SK-N-SH treated with all-trans-retinoic acid at 6 μM for 48 hours (cell line): ENCODE results near the gene ATRNL1.

Experiments
- ARNTL ChIP-seq: fragments of 450-650 bp; formaldehyde crosslinking; IDR thresholded peaks from 2 replicates; pipeline ENCODE4 v1.5.0; 2020; ENCODE audit warnings: low read depth, mild to moderate bottlenecking, moderate library complexity, borderline replicate concordance
- CREB5 ChIP-seq: fragments of 250-450 bp; sonication (Bioruptor Pico); IDR thresholded peaks from 2 replicates; pipeline ENCODE4 v1.5.1; 2020; ENCODE audit warnings: low read depth, mild to moderate bottlenecking, moderate library complexity
- OSR1 ChIP-seq: fragments of 250-450 bp; sonication (Bioruptor Pico); IDR thresholded peaks from 2 replicates; pipeline ENCODE4 v1.8.0; 2022; ENCODE audit warnings: moderate library complexity, mild to moderate bottlenecking, inconsistent platforms
- PATZ1 ChIP-seq: fragments of 250-450 bp; sonication (Bioruptor Pico); IDR thresholded peaks from 2 replicates; pipeline ENCODE4 v1.8.0; 2020; ENCODE audit warnings: mild to moderate bottlenecking, moderate library complexity, borderline replicate concordance
- ZFP30 ChIP-seq: fragments of 450-650 bp; formaldehyde crosslinking; IDR thresholded peaks from 2 replicates; pipeline ENCODE4 v1.5.0; 2022; ENCODE audit warnings: mild to moderate bottlenecking, moderate library complexity

- TF ChIP-seq ARNTL (CRISPR knock-in tag) (no peak), OSR1 (CRISPR knock-in tag) (no peak), PATZ1 (CRISPR knock-in tag) (no peak), ZFP30 (no peak), CREB5 (CRISPR knock-in tag) (no peak)
These were observed 316.2 kb downstream of the ATRNL1 start for GRCh38 chr10:115409347-115409746.
